GM18517 (cell line): Measurements from ENCODE around the gene GGTLC2.
"Not testable (repeated sequence)": the region's sequence is repeated elsewhere in the genome, so short reads cannot be mapped to it uniquely, and the experiment has no call there.

Experiments used
- ATAC-seq: cut with Tn5 transposase; IDR thresholded peaks from one replicate; pipeline ENCODE4 v1.9.1; 2021; ENCODE audit warnings: mild to moderate bottlenecking, moderate library complexity; ENCODE audit not compliant: unreplicated experiment

The GGTLC2 gene

GRCh38 chr22:22636260-22636659 lies 8.2 kb upstream of the GGTLC2 start:
- not testable (repeated sequence) for ATAC-seq

GRCh38 chr22:22638313-22638712 lies 6.1 kb upstream of the GGTLC2 start:
- ATAC-seq = not testable (repeated sequence)

GRCh38 chr22:22642255-22642654 lies 2.2 kb upstream of the GGTLC2 start:
- ATAC-seq = not testable (repeated sequence)

- not testable (repeated sequence) for ATAC-seq
These were observed 1.6 kb downstream of the GGTLC2 start for GRCh38 chr22:22645969-22646368.

GRCh38 chr22:22647952-22648351 lies 3.5 kb downstream of the GGTLC2 start:
- ATAC-seq = not testable (repeated sequence)

GRCh38 chr22:22648863-22649536 lies 4.6 kb downstream of the GGTLC2 start:
- not testable (repeated sequence) for ATAC-seq

- not testable (repeated sequence) for ATAC-seq
These were observed 5.3 kb downstream of the GGTLC2 start for GRCh38 chr22:22649761-22650160.

- not testable (repeated sequence) for ATAC-seq
These were observed 6.0 kb downstream of the GGTLC2 start for GRCh38 chr22:22650398-22650797.

GRCh38 chr22:22650803-22651515 lies 6.5 kb downstream of the GGTLC2 start:
- ATAC-seq = not testable (repeated sequence)

GRCh38 chr22:22651593-22651992 lies 7.2 kb downstream of the GGTLC2 start:
- not testable (repeated sequence) for ATAC-seq

GRCh38 chr22:22652102-22652501 lies 7.7 kb downstream of the GGTLC2 start:
- ATAC-seq = not testable (repeated sequence)

- ATAC-seq = not testable (repeated sequence)
These were observed 8.2 kb downstream of the GGTLC2 start for GRCh38 chr22:22652573-22652972.

GRCh38 chr22:22653677-22654381 lies 9.4 kb downstream of the GGTLC2 start:
- ATAC-seq = not testable (repeated sequence)

GRCh38 chr22:22655452-22656290 lies 11.3 kb downstream of the GGTLC2 start:
- no peak for ATAC-seq

- ATAC-seq = no peak
These were observed 13.3 kb downstream of the GGTLC2 start for GRCh38 chr22:22657712-22658111.

GRCh38 chr22:22661275-22661674 lies 16.9 kb downstream of the GGTLC2 start:
- ATAC-seq = no peak

GRCh38 chr22:22662095-22662494 lies 17.7 kb downstream of the GGTLC2 start:
- ATAC-seq = no peak

GRCh38 chr22:22663861-22664800 lies 19.7 kb downstream of the GGTLC2 start:
- no peak for ATAC-seq

- ATAC-seq = no peak
These were observed 22.1 kb downstream of the GGTLC2 start for GRCh38 chr22:22666307-22667091.
